HepG2 (cell line): ENCODE data around the gene RAI2. TPM values are rescaled to one million over a fixed set of nuclear protein-coding genes. Genes with fewer than 3 reads are reported as not detected.

Source experiments
- ATAC-seq: fragments of 200-7000 bp; cut with Tn5 transposase; 3 replicates; pipeline ENCODE4 v1.9.1; 2020; ENCODE audit warnings: mild to moderate bottlenecking, moderate library complexity
- BruUV-seq: library from RNA; stranded (reverse); fragments of 400-500 nt; replicated peaks from 2 replicates; lab custom pipeline; 2021; lab: Mats Ljungman, UMichigan
- CTCF ChIA-PET: fragments of 300-600 bp; formaldehyde crosslinking; extraction: SDS; loops from one replicate; lab custom pipeline; 2021; ENCODE audit warnings: low total read pairs, inconsistent platforms, low intra/inter-chr PET ratio; lab: Yijun Ruan, JAX
- POLR2A ChIA-PET: fragments of 350-600 bp; sonication (Branson Sonifier 250); formaldehyde crosslinking; loops from one replicate; lab custom pipeline; 2020; ENCODE audit warnings: antibody characterized with exemption, inconsistent platforms; lab: Yijun Ruan, JAX
- DNase-seq: peaks from one replicate; pipeline ENCODE4 v3.0.0-alpha.2; 2015; ENCODE audit warnings: low spot score
- FAIRE-seq: peaks from 3 replicates; lab custom pipeline; 2011; peaks lifted over from hg19 to GRCh38; lab: Jason Lieb, UNC
- H2AFZ ChIP-seq: one replicate; pipeline ENCODE4 v1.6.1; 2011; ENCODE audit warnings: low read length, inconsistent platforms
- H3K27ac ChIP-seq: fragments of 300-600 bp; 3 replicates; pipeline ENCODE4 v1.8.0; 2011; ENCODE audit warnings: mixed run types, mild to moderate bottlenecking, mixed read lengths, low read length, inconsistent platforms; ENCODE audit not compliant: insufficient read depth; ENCODE audit errors: extremely low read length
- H3K27me3 ChIP-seq, 2 experiments: fragments of 200-600 bp in 1 of 2; 2 replicates in 1 of 2; 3 replicates in 1 of 2; pipeline versions ENCODE4 v1.6.0 to v1.8.0; 2011; ENCODE audit warnings: low read length in 2 of 2, mild to moderate bottlenecking in 2 of 2, moderate library complexity in 2 of 2, inconsistent platforms in 1 of 2; ENCODE audit not compliant: insufficient read depth in 2 of 2, control insufficient read depth in 1 of 2
- H3K36me3 ChIP-seq, 2 experiments: fragments of 200-600 bp in 1 of 2; replicated peaks in 1 of 2; 2 replicates in 1 of 2; 3 replicates in 1 of 2; pipeline versions ENCODE4 v1.5.1 to v1.8.0; 2011; ENCODE audit warnings: low read length in 2 of 2, inconsistent platforms in 1 of 2; ENCODE audit not compliant: insufficient read depth in 2 of 2, control insufficient read depth in 1 of 2
- H3K4me1 ChIP-seq: 2 replicates; pipeline ENCODE4 v1.5.1; 2012; ENCODE audit warnings: low read length, inconsistent platforms; ENCODE audit not compliant: insufficient read depth
- H3K4me2 ChIP-seq: 2 replicates; pipeline ENCODE4 v1.6.0; 2011; ENCODE audit warnings: low read depth, low read length, inconsistent platforms
- H3K4me3 ChIP-seq, 3 experiments: fragments of 200-600 bp in 1 of 3; sonication (generic), shearing (Covaris generic) in 1 of 3; replicated peaks in 1 of 3; 2 replicates each; pipeline ENCODE4 v1.5.1; 2011 to 2016; ENCODE audit warnings: low read length in 3 of 3, inconsistent platforms in 2 of 3, low read depth in 2 of 3, mild to moderate bottlenecking in 2 of 3, control low read depth in 1 of 3, mixed read lengths in 1 of 3; ENCODE audit not compliant: insufficient read depth in 1 of 3
- H3K79me2 ChIP-seq: one replicate; pipeline ENCODE4 v1.6.1; 2011; ENCODE audit warnings: low read length, inconsistent platforms; ENCODE audit not compliant: insufficient read depth
- H3K9ac ChIP-seq: 2 replicates; pipeline ENCODE4 v1.6.0; 2011; ENCODE audit warnings: mild to moderate bottlenecking, low read depth, low read length, inconsistent platforms; ENCODE audit not compliant: insufficient read depth
- H3K9me3 ChIP-seq: 2 replicates; pipeline ENCODE4 v1.5.1; 2012; ENCODE audit warnings: mild to moderate bottlenecking, low read length
- H4K20me1 ChIP-seq: 2 replicates; pipeline ENCODE4 v1.6.0; 2011; ENCODE audit warnings: inconsistent platforms, mild to moderate bottlenecking, low read length, moderate library complexity; ENCODE audit not compliant: insufficient read depth
- CTCF ChIP-seq: sonication (generic); formaldehyde crosslinking; IDR thresholded peaks from 2 replicates; pipeline ENCODE4 v1.5.0; 2020; ENCODE audit warnings: mild to moderate bottlenecking, missing genetic modification reagents, moderate library complexity
- FOXA3 ChIP-seq: IDR thresholded peaks from 2 replicates; pipeline ENCODE4 v1.6.1; 2016; ENCODE audit warnings: missing genetic modification reagents, missing compliant biosample characterization
- FUBP1 ChIP-seq: sonication (generic); formaldehyde crosslinking; IDR thresholded peaks from 2 replicates; pipeline ENCODE4 v1.5.1; 2020; ENCODE audit warnings: missing genetic modification reagents, mild to moderate bottlenecking, borderline replicate concordance
- RAD21 ChIP-seq: fragments of 450-650 bp; formaldehyde crosslinking; IDR thresholded peaks from 2 replicates; pipeline ENCODE4 v1.5.0; 2020; ENCODE audit warnings: mild to moderate bottlenecking
- SMC3 ChIP-seq: IDR thresholded peaks from 2 replicates; pipeline ENCODE4 v1.6.1; 2011; ENCODE audit warnings: low read length, improper control_type of control experiment
- STAG1 ChIP-seq: sonication (generic); formaldehyde crosslinking; IDR thresholded peaks from 2 replicates; pipeline ENCODE4 v1.4.0; 2020; ENCODE audit warnings: missing genetic modification reagents
- TEAD3 ChIP-seq: optimal IDR thresholded peaks from 2 replicates; pipeline ENCODE3; 2016; ENCODE audit warnings: borderline replicate concordance
- ZSCAN25 ChIP-seq: sonication (generic); formaldehyde crosslinking; IDR thresholded peaks from 2 replicates; pipeline ENCODE4 v1.8.0; 2022; ENCODE audit warnings: mild to moderate bottlenecking, missing genetic modification reagents
- WGBS: methylation state at CpG from one replicate; pipeline ENCODE4 v1.1.6; 2017; ENCODE audit warnings: low lambda C conversion rate; 5-methylcytosine and 5-hydroxymethylcytosine counted together
- in situ Hi-C: cut with HindIII; loops from 2 replicates; pipeline ENCODE4 v1.10.0; 2017; ENCODE audit warnings: low pct_unique_long_range_greater_than_20kb; ENCODE audit not compliant: extremely low pct_ligation_motif_present
- intact Hi-C: fragments of 100-400 bp; cut with micrococcal nuclease; formaldehyde crosslinking; loops from one replicate; pipeline ENCODE4 v1.10.0; 2022; ENCODE audit not compliant: unreplicated experiment
- polyA plus RNA-seq, 8 experiments: library from polyadenylated mRNA; depleted of rRNA in 3 of 8; stranded (reverse) in 7 of 8; unstranded in 1 of 8; fragments of >200 nt; fragmentation: Illumina TruSeq in 4 of 8; extraction: Trizol in 4 of 8; gene quantifications; 2 replicates each; pipeline versions ENCODE4 v1.2.1 to v1.2.3, GENCODE V29; 2011 to 2016; ENCODE audit warnings: low read depth in 4 of 8, missing spikeins in 1 of 8, mixed read lengths in 1 of 8; ENCODE audit not compliant: insufficient read depth in 1 of 8
- total RNA-seq, 5 experiments: library from RNA; depleted of rRNA; stranded (reverse); fragments of >200 nt; fragmentation: Illumina TruSeq; extraction: Trizol; gene quantifications; 2 replicates each; pipeline ENCODE4 v1.2.3, GENCODE V29; 2016; ENCODE audit warnings: low read depth in 1 of 5

Gene RAI2
- total and polyA plus RNA-seq, 2 of the 13 experiments (the other 11 are each of a cell fraction or from before 2014, with no cell fraction given): not detected

GRCh38 chrX:17788439-17788838 lies 72.7 kb downstream of the RAI2 start:
- Histone ChIP-seq H3K4me2 (peak overlapping the region; percentile 32), H3K36me3 (no peaks in the 10 kb centered on the region), H3K4me3 (no peak overlapping the region), H3K27me3 (no peaks in the 10 kb centered on the region), H3K9me3 (no peaks in the 10 kb centered on the region), H4K20me1 (no peaks in the 10 kb centered on the region), H3K9ac (no peak overlapping the region), H3K27ac (no peak overlapping the region), H3K79me2 (no peaks in the 10 kb centered on the region), H3K4me1 (no peaks in the 10 kb centered on the region; the same call in 1 of the 2 replicates), H2AFZ (no peak overlapping the region)
- POLR2A ChIA-PET: no interaction called here
- in situ Hi-C loops (no loop called here), intact Hi-C loops (no loop called here)
- ATAC-seq (peak; percentile 89), DNase-seq (peak; percentile 5), FAIRE-seq (no peak)
- CTCF ChIA-PET: interaction anchor here (0.7 kb wide), 1 partner anchor 91 kb away, joined by 3 read pairs; no protein-coding TSS in a partner anchor
- WGBS: 8% methylated on average over 4 of the region's 4 CpGs
- no TSS peak for BruUV-seq
- TF ChIP-seq STAG1 (CRISPR knock-in tag) (peak; percentile 56), ZSCAN25 (CRISPR knock-in tag) (no peak), FUBP1 (CRISPR knock-in tag) (no peak), CTCF (CRISPR knock-in tag) (peak; percentile 72), RAD21 (CRISPR knock-in tag) (0 out of 2 replicates have a peak, but pooled peaks have one; percentile 20), SMC3 (peak; percentile 44; the same call in 1 of the 2 replicates), FOXA3 (CRISPR knock-in tag) (no peak), TEAD3 (CRISPR knock-in tag) (peak; percentile 18)
